Skeletal muscle tissue (tissue), 4 donors: ENCODE measurements around the gene NDRG3. TPM values are rescaled to one million over a fixed set of nuclear protein-coding genes. Genes with fewer than 3 reads are reported as not detected.

Experiments
- H3K27ac ChIP-seq: one replicate; pipeline ENCODE4 v1.7.0; 2013; ENCODE audit warnings: mild to moderate bottlenecking, low read depth, low read length, inconsistent platforms
- H3K27me3 ChIP-seq, 3 donors: one replicate each; pipeline ENCODE4 v1.7.0; 2013; ENCODE audit warnings: low read length in 3 of 3; ENCODE audit not compliant: control insufficient read depth in 3 of 3, insufficient read depth in 3 of 3
- H3K36me3 ChIP-seq, 3 donors: one replicate each; pipeline ENCODE4 v1.7.0; 2013; ENCODE audit warnings: low read length in 3 of 3; ENCODE audit not compliant: control insufficient read depth in 3 of 3, insufficient read depth in 3 of 3
- H3K4me1 ChIP-seq, 3 donors: one replicate each; pipeline ENCODE4 v1.7.0; 2013; ENCODE audit warnings: low read length in 3 of 3, mild to moderate bottlenecking in 3 of 3; ENCODE audit not compliant: control insufficient read depth in 3 of 3, insufficient read depth in 3 of 3
- H3K4me3 ChIP-seq, 3 donors: one replicate each; pipeline ENCODE4 v1.7.0; 2013; ENCODE audit warnings: low read length in 3 of 3
- H3K9ac ChIP-seq, 3 donors: one replicate each; pipeline ENCODE4 v1.7.0; 2013; ENCODE audit warnings: low read length in 3 of 3, mild to moderate bottlenecking in 3 of 3, moderate library complexity in 2 of 3, low read depth in 1 of 3
- H3K9me3 ChIP-seq, 3 donors: one replicate each; pipeline ENCODE4 v1.7.0; 2013; ENCODE audit warnings: low read length in 3 of 3; ENCODE audit not compliant: control insufficient read depth in 3 of 3
- total RNA-seq: library from RNA; depleted of rRNA; stranded (reverse); fragments of >200 nt; gene quantifications from one replicate; pipeline ENCODE4 v1.2.3, GENCODE V29; 2014
- donor health status: Osteomylitis.

Gene NDRG3
- total RNA-seq, 1 donor from 2014 or later, result 15.1 TPM

DNA sequence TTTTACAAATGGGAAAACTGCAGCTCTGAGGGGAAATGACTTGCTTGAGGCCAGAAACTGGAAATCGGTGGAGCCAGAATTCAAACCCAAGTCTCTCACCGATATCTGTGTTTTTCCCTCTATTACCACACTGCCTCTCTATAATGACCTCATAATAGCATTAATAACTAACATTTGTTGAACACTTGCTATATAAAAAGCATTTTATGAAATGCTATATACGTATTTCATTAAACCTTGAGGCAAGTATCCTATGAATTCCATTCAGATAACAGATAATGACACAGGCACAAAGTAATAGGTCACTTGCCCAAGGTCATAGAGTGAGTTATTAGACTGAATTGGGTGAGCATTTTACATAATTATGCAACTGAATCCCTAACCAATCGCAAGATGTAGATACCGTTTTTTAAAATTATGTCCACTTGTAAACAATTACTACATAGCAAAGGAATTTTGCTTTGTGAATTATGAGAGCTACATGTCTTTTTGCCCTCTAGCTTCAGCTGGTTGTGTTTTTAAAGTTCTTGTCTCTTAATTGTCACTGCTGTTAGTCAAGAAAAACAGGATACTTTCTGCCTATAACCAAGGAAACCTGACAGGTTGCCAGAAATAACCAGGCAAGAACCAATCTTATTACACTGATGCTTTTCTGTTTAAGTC, 23.0 kb upstream of the NDRG3 start:
- Histone ChIP-seq H3K4me1 (peaks cover 8 to 11% (median 10%) of the 10 kb centered on the region in 3 donors), H3K4me3 (no peak overlapping the region), H3K27me3 (no peaks in the 10 kb centered on the region), H3K27ac (no peak overlapping the region), H3K36me3 (no peaks in the 10 kb centered on the region), H3K9ac (no peak overlapping the region), H3K9me3 (no peaks in the 10 kb centered on the region)

- Histone ChIP-seq H3K27ac (no peak overlapping the region), H3K36me3 (peaks cover 0 to 3% (median 0%) of the 10 kb centered on the region in 3 donors)
Measured at GRCh38 chr20:36761125-36761524, 15.2 kb upstream of the NDRG3 start.

GRCh38 chr20:36760647-36761046, 14.8 kb upstream of the NDRG3 start:
- Histone ChIP-seq H3K27ac (no peak overlapping the region), H3K9ac (no peak overlapping the region), H3K27me3 (no peaks in the 10 kb centered on the region), H3K36me3 (peaks cover 0 to 4% (median 0%) of the 10 kb centered on the region in 3 donors), H3K4me3 (no peak overlapping the region), H3K4me1 (no peaks in the 10 kb centered on the region), H3K9me3 (no peaks in the 10 kb centered on the region)

More at GRCh38 chr20:36761125-36761524, 15.2 kb upstream of the NDRG3 start:
- no peak overlapping the region for H3K4me3 ChIP-seq
- no peaks in the 10 kb centered on the region for H3K4me1 ChIP-seq
- no peaks in the 10 kb centered on the region for H3K9me3 ChIP-seq
- H3K27me3 ChIP-seq, result no peaks in the 10 kb centered on the region
- H3K9ac ChIP-seq, result no peak overlapping the region

DNA sequence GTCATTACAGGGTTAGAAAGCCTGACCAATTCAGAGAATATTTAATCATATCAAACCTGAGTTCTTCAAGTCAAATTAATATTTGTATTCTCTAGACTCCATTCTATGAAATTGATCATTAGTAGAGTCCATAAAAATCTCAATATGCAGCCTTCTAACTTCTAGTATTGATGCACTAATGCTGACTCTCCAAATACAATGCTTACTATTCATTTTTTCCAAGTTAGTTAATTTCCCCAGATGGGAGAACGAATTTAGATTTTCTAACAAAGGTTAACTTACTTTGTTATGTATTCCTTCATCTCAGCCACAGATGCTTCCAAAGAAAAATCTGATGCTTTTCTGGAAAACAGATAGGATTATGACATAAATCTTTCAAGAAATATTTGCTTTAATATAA, 12.4 kb upstream of the NDRG3 start:
- peaks cover 0 to 4% (median 0%) of the 10 kb centered on the region in 3 donors for H3K36me3 ChIP-seq
- no peak overlapping the region for H3K27ac ChIP-seq
- no peaks in the 10 kb centered on the region for H3K9me3 ChIP-seq
- H3K4me1 ChIP-seq, result peaks cover 0 to 4% (median 0%) of the 10 kb centered on the region in 3 donors
- H3K27me3 ChIP-seq, result no peaks in the 10 kb centered on the region
- H3K9ac ChIP-seq, result no peak overlapping the region
- H3K4me3 ChIP-seq, result no peak overlapping the region

DNA sequence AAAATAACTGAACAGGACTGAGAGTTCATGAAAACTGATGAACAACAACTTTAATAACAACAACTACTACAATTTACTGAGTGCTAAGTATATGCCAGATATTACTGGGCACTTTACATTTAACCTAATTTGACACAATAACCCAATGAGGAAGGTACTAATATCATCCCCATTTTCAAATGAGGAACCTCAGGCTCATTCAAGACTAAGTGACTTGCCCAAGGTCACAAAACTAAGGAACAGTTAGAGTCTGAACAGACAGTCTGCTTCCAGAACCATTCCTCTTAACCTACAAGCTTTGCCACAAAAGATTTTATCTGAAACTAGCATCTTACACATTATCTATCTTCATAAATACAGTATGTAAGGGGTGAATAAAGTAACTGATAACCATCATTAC, 10.6 kb upstream of the NDRG3 start:
- Histone ChIP-seq H3K36me3 (peaks cover 2 to 4% (median 2%) of the 10 kb centered on the region in 3 donors), H3K4me1 (peaks cover 0 to 4% (median 0%) of the 10 kb centered on the region in 3 donors), H3K9ac (no peak overlapping the region), H3K27me3 (no peaks in the 10 kb centered on the region), H3K27ac (no peak overlapping the region), H3K4me3 (no peak overlapping the region), H3K9me3 (no peaks in the 10 kb centered on the region)

- Histone ChIP-seq H3K27me3 (no peaks in the 10 kb centered on the region), H3K36me3 (peaks cover 2 to 4% (median 2%) of the 10 kb centered on the region in 3 donors), H3K27ac (no peak overlapping the region), H3K4me1 (peaks cover 0 to 4% (median 0%) of the 10 kb centered on the region in 3 donors), H3K4me3 (no peak overlapping the region), H3K9me3 (no peaks in the 10 kb centered on the region), H3K9ac (no peak overlapping the region)
Measured at GRCh38 chr20:36754656-36755222, 8.8 kb upstream of the NDRG3 start.

DNA sequence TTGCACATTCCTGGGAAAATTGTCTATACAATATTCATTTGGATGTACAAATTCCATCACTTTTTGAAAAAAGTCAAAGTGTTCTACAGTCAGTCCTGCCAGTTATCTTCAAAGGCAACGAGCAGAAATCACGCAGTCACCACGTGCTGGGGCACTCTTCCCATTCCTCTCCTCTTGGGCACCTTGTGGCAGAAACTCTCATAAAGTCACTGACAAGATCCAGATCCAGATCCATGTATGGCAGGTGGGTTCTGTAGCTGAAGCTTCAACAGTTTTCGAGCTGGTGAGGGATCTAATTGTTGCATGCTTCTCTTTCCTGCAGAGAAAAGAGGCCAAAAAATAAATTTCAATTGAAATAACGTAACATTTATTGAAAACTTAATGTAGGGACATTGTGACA, 6.7 kb upstream of the NDRG3 start:
- Histone ChIP-seq H3K4me3 (no peak overlapping the region), H3K36me3 (peaks cover 2 to 4% (median 2%) of the 10 kb centered on the region in 3 donors), H3K27me3 (no peaks in the 10 kb centered on the region), H3K9ac (no peak overlapping the region), H3K4me1 (peaks cover 0 to 4% (median 2%) of the 10 kb centered on the region in 3 donors), H3K9me3 (no peaks in the 10 kb centered on the region), H3K27ac (no peak overlapping the region)

DNA sequence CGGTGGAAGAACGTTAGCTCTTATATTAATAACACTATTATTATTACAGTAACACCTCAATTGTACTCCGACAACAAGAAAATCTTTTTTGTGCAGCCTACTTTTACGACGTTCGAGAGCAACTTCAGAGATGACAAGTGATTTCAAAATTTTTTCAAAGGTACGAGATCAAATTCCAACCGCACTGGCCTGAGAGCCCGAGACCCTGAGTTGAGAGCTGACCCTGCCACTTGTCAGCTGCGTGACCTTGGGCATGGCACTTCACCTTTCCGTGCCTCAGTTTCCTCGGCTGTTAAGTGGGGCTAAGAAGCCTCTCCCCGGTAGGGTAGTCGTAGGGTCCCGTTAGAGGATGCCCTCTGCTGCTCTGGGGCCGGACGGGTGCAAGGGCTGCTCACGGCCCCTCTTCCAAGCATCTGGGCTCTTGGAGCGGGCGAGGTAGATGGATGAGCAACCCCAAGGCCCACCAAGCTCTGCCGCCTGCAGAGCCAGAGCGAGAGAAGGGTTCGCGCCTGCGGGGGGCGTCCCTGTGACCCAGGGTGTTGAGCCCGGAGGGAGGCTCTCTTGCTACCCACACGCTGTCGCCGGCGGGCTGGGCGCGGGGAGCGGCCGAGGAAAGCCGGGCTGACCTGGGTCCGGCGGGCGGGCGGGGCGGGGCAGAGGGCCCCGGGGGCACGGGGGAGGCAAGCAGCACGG, 510 bp downstream of the NDRG3 start:
- Histone ChIP-seq H3K9ac (peak overlapping the region; percentile 82 to 86 (median 85)), H3K4me3 (peak overlapping the region; percentile 85 to 93 (median 85)), H3K27ac (peak overlapping the region; percentile 84), H3K27me3 (no peaks in the 10 kb centered on the region), H3K9me3 (no peaks in the 10 kb centered on the region), H3K36me3 (no peaks in the 10 kb centered on the region), H3K4me1 (peaks cover 16 to 21% (median 16%) of the 10 kb centered on the region in 3 donors)

- Histone ChIP-seq H3K27me3 (no peaks in the 10 kb centered on the region), H3K9me3 (no peaks in the 10 kb centered on the region), H3K27ac (peak overlapping the region; percentile 84), H3K4me3 (peak overlapping the region; percentile 85 to 93 (median 85)), H3K36me3 (no peaks in the 10 kb centered on the region), H3K9ac (peak overlapping the region; percentile 82 to 86 (median 85)), H3K4me1 (peaks cover 16 to 21% (median 16%) of the 10 kb centered on the region in 3 donors)
Measured at GRCh38 chr20:36744764-36745191, 1.1 kb downstream of the NDRG3 start.

GRCh38 chr20:36744243-36744642, 1.6 kb downstream of the NDRG3 start:
- peak overlapping the region; percentile 84 for H3K27ac ChIP-seq
- H3K9ac ChIP-seq, result peak overlapping the region; percentile 68 to 80 (median 80)
- no peaks in the 10 kb centered on the region for H3K27me3 ChIP-seq
- H3K36me3 ChIP-seq, result no peaks in the 10 kb centered on the region
- H3K9me3 ChIP-seq, result no peaks in the 10 kb centered on the region
- H3K4me3 ChIP-seq, result peak overlapping the region; percentile 49 to 65 (median 54)
- peaks cover 16 to 21% (median 16%) of the 10 kb centered on the region in 3 donors for H3K4me1 ChIP-seq
